OCI-LY3 (cell line): Measurements from ENCODE around the gene MIA2.
"Not testable (repeated sequence)": the region's sequence is repeated elsewhere in the genome, so short reads cannot be mapped to it uniquely, and the experiment has no call there.

Experiments used
- H2AFZ ChIP-seq: fragments of 200-600, 300-600 bp; shearing (Covaris generic); 2 replicates; pipeline ENCODE4 v1.6.0; 2014; ENCODE audit warnings: antibody characterized with exemption, low read depth, low read length
- H3K27ac ChIP-seq: fragments of 200-600, 300-600 bp; sonication (generic); 2 replicates; pipeline ENCODE4 v1.5.1; 2014; ENCODE audit warnings: mild to moderate bottlenecking, low read length, moderate library complexity, mixed read lengths
- H3K27me3 ChIP-seq: fragments of 200-600, 300-600 bp; sonication (generic); 2 replicates; pipeline ENCODE4 v1.6.1; 2014; ENCODE audit warnings: low read depth, low read length, mixed read lengths
- H3K36me3 ChIP-seq: fragments of 200-600, 300-600 bp; sonication (generic); replicated peaks from 2 replicates; pipeline ENCODE3; 2014; ENCODE audit warnings: low read depth, low read length, mixed read lengths
- H3K4me1 ChIP-seq: fragments of 300-600, 200-600 bp; sonication (generic); 2 replicates; pipeline ENCODE4 v1.6.1; 2014; ENCODE audit warnings: low read length, mixed read lengths
- H3K4me2 ChIP-seq: fragments of 200-600, 300-600 bp; sonication (generic); 2 replicates; pipeline ENCODE4 v1.6.1; 2014; ENCODE audit warnings: low read length, mixed read lengths
- H3K4me3 ChIP-seq: fragments of 300-600, 200-600 bp; sonication (generic); 2 replicates; pipeline ENCODE4 v1.5.1; 2014; ENCODE audit warnings: antibody characterized with exemption, mild to moderate bottlenecking, low read length, moderate library complexity
- H3K79me2 ChIP-seq: fragments of 300-600, 200-600 bp; shearing (Covaris generic); 2 replicates; pipeline ENCODE4 v1.6.1; 2014; ENCODE audit warnings: mild to moderate bottlenecking, low read length, mixed read lengths
- H3K9ac ChIP-seq: fragments of 300-600, 200-600 bp; shearing (Covaris generic); 2 replicates; pipeline ENCODE4 v1.6.0; 2014; ENCODE audit warnings: mild to moderate bottlenecking, low read length, moderate library complexity
- H3K9me3 ChIP-seq: fragments of 200-600, 300-600 bp; shearing (Covaris generic); 2 replicates; pipeline ENCODE4 v1.6.1; 2014; ENCODE audit warnings: low read length, mixed read lengths; ENCODE audit not compliant: insufficient read depth
- H4K20me1 ChIP-seq: fragments of 200-600, 300-600 bp; sonication (generic); 2 replicates; pipeline ENCODE4 v1.6.1; 2016; ENCODE audit warnings: low read length, mixed read lengths; ENCODE audit not compliant: insufficient read depth
- EZH2phosphoT487 ChIP-seq: fragments of 200-600 bp; shearing (Covaris generic); IDR thresholded peaks from 2 replicates; pipeline ENCODE4 v1.6.1; 2018; ENCODE audit warnings: antibody characterized with exemption, mixed run types, low read depth
- TF ChIP-seq, protein P1 (sequence below): fragments of 200-600, 300-600 bp; sonication (generic); IDR thresholded peaks from 2 replicates; pipeline ENCODE4 v1.5.1; 2014; ENCODE audit warnings: antibody characterized with exemption, low read length, low read depth

The MIA2 gene

GRCh38 chr14:39232554-39233415, 930 bp upstream of the MIA2 start:
- Histone ChIP-seq H3K4me1 (peaks cover 7% of the 10 kb centered on the region; the same call in 1 of the 2 replicates), H3K27ac (no peak overlapping the region), H3K9ac (no peak overlapping the region), H3K36me3 (no peaks in the 10 kb centered on the region), H2AFZ (0 out of 2 replicates have a peak overlapping the region, but pooled peaks have one; percentile 17), H3K4me3 (no peak overlapping the region), H4K20me1 (no peaks in the 10 kb centered on the region), H3K79me2 (no peaks in the 10 kb centered on the region), H3K9me3 (no peaks in the 10 kb centered on the region), H3K27me3 (no peaks in the 10 kb centered on the region), H3K4me2 (no peak overlapping the region)
- no peak for TF ChIP-seq EZH2phosphoT487
- TF ChIP-seq, protein P1, sequence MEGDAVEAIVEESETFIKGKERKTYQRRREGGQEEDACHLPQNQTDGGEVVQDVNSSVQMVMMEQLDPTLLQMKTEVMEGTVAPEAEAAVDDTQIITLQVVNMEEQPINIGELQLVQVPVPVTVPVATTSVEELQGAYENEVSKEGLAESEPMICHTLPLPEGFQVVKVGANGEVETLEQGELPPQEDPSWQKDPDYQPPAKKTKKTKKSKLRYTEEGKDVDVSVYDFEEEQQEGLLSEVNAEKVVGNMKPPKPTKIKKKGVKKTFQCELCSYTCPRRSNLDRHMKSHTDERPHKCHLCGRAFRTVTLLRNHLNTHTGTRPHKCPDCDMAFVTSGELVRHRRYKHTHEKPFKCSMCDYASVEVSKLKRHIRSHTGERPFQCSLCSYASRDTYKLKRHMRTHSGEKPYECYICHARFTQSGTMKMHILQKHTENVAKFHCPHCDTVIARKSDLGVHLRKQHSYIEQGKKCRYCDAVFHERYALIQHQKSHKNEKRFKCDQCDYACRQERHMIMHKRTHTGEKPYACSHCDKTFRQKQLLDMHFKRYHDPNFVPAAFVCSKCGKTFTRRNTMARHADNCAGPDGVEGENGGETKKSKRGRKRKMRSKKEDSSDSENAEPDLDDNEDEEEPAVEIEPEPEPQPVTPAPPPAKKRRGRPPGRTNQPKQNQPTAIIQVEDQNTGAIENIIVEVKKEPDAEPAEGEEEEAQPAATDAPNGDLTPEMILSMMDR, result no peak

GRCh38 chr14:39234986-39235385, 1.3 kb downstream of the MIA2 start:
- not testable (repeated sequence) for H3K9ac ChIP-seq, H2AFZ ChIP-seq, H3K4me1 ChIP-seq, H3K4me2 ChIP-seq, H3K27me3 ChIP-seq, H3K9me3 ChIP-seq, H3K79me2 ChIP-seq, H3K36me3 ChIP-seq, H3K4me3 ChIP-seq, H4K20me1 ChIP-seq, H3K27ac ChIP-seq

DNA sequence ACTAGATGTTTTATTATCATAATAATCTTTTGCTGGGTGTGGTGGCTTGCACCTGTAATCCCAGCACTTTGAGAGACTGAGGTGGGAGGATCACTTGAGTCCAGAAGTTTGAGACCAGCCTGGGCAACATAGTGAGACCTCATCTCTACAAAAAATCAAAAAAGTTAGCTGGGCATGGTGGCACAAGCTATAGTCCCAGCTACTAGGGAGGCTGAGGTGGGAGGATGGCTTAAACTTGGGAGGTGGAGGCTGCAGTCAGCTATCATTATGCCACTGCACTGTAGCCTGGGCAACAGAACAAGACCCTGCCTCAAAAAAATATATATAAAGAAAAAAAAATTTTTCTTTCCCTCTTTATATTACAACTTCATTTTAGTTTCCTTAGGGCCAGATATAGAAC, 1.8 kb downstream of the MIA2 start:
- H4K20me1 ChIP-seq, H3K4me2 ChIP-seq, H2AFZ ChIP-seq, H3K9me3 ChIP-seq, H3K36me3 ChIP-seq, H3K27ac ChIP-seq, H3K79me2 ChIP-seq, H3K4me3 ChIP-seq, H3K4me1 ChIP-seq, H3K27me3 ChIP-seq, H3K9ac ChIP-seq: not testable (repeated sequence)

DNA sequence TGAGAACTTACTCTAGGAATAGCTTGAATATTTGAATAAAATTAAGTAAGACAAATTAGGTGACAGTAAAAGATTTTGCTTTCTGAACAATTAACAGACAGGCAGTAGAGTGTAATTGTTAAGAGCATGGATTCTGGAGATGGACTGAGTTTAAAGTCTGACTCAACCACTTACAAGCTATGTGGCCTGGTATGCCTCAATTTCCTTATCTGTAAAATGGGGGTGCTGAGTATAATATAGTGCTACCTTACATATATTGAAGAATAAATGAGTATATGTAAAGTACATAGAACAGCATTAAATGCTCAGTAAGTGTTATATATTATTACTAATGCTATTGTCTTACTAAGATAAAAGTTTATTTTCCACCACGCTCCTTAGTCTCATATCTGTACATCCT, 7.1 kb downstream of the MIA2 start:
- no peaks in the 10 kb centered on the region for H3K79me2 ChIP-seq
- no peaks in the 10 kb centered on the region for H3K9me3 ChIP-seq
- no peak overlapping the region for H3K4me3 ChIP-seq
- H3K27me3 ChIP-seq, result no peaks in the 10 kb centered on the region
- no peaks in the 10 kb centered on the region for H3K36me3 ChIP-seq
- TF ChIP-seq EZH2phosphoT487, result no peak
- TF ChIP-seq, protein P1, result no peak
- H3K4me1 ChIP-seq, result no peaks in the 10 kb centered on the region
- H3K27ac ChIP-seq, result no peak overlapping the region
- no peak overlapping the region for H3K9ac ChIP-seq
- no peak overlapping the region for H3K4me2 ChIP-seq
- no peaks in the 10 kb centered on the region for H4K20me1 ChIP-seq
- no peak overlapping the region for H2AFZ ChIP-seq

- Histone ChIP-seq H3K27ac (no peak overlapping the region), H3K9ac (no peak overlapping the region), H3K36me3 (no peaks in the 10 kb centered on the region), H4K20me1 (no peaks in the 10 kb centered on the region), H2AFZ (no peak overlapping the region), H3K9me3 (no peaks in the 10 kb centered on the region), H3K79me2 (no peaks in the 10 kb centered on the region), H3K4me1 (no peaks in the 10 kb centered on the region), H3K4me3 (no peak overlapping the region), H3K4me2 (no peak overlapping the region), H3K27me3 (no peaks in the 10 kb centered on the region)
- TF ChIP-seq, protein P1, result no peak
- TF ChIP-seq EZH2phosphoT487, result no peak
Observed at GRCh38 chr14:39241637-39242036, 7.9 kb downstream of the MIA2 start.
